K562 (cell line): ENCODE results near the gene TOR1B. TPM values are rescaled to one million over a fixed set of nuclear protein-coding genes. Genes with fewer than 3 reads are reported as not detected.

Experiments
- CEBPB ChIP-seq: fragments of 450-650 bp; IDR thresholded peaks from 2 replicates; pipeline ENCODE4 v1.6.1; 2016; ENCODE audit warnings: missing genetic modification characterization, missing compliant biosample characterization
- EWSR1 ChIP-seq: fragments of 450-650 bp; IDR thresholded peaks from 2 replicates; pipeline ENCODE4 v1.6.1; 2018; ENCODE audit warnings: borderline replicate concordance, mild to moderate bottlenecking, low read depth, moderate library complexity; ENCODE audit not compliant: partially characterized antibody
- PHB ChIP-seq: fragments of 250-450 bp; sonication (Bioruptor Pico); IDR thresholded peaks from 2 replicates; pipeline ENCODE4 v1.5.0; 2021
- RBBP5 ChIP-seq: fragments of 200-600 bp; sonication (generic); IDR thresholded peaks from 2 replicates; pipeline ENCODE4 v1.6.1; 2012; ENCODE audit warnings: borderline replicate concordance, mild to moderate bottlenecking, low read length, control low read depth, inconsistent platforms; ENCODE audit not compliant: insufficient read depth, poor library complexity, severe bottlenecking
- SIX5 ChIP-seq, 2 experiments: IDR thresholded peaks; 2 replicates each; pipeline ENCODE4 v1.6.1; 2011; ENCODE audit warnings: low read length in 2 of 2, borderline replicate concordance in 1 of 2, low read depth in 1 of 2, mild to moderate bottlenecking in 1 of 2, moderate library complexity in 1 of 2; ENCODE audit not compliant: insufficient read depth in 1 of 2
- SUPT5H ChIP-seq: fragments of 450-650 bp; IDR thresholded peaks from 2 replicates; pipeline ENCODE4 v1.6.1; 2016
- TCF3 ChIP-seq: sonication (generic); formaldehyde crosslinking; IDR thresholded peaks from 2 replicates; pipeline ENCODE4 v1.4.0; 2020; ENCODE audit warnings: mild to moderate bottlenecking, missing genetic modification reagents
- ZBTB17 ChIP-seq: fragments of 450-650 bp; formaldehyde crosslinking; IDR thresholded peaks from 2 replicates; pipeline ENCODE4 v1.4.0; 2020; ENCODE audit warnings: mild to moderate bottlenecking
- ZFP36 ChIP-seq: fragments of 150-350 bp; IDR thresholded peaks from 2 replicates; pipeline ENCODE4 v1.6.1; 2018; ENCODE audit warnings: low read length, low read depth; ENCODE audit not compliant: partially characterized antibody
- ZNF133 ChIP-seq: fragments of 250-450 bp; sonication (Bioruptor Pico); IDR thresholded peaks from 2 replicates; pipeline ENCODE4 v1.4.0; 2020; ENCODE audit warnings: mild to moderate bottlenecking
- ZNF197 ChIP-seq: fragments of 200-800 bp; sonication (Bioruptor generic); IDR thresholded peaks from 2 replicates; pipeline ENCODE4 v1.6.1; 2016; ENCODE audit warnings: low read depth, missing genetic modification characterization, missing compliant biosample characterization
- ZNF232 ChIP-seq: sonication (generic); formaldehyde crosslinking; IDR thresholded peaks from 2 replicates; pipeline ENCODE4 v1.8.0; 2022; ENCODE audit warnings: mild to moderate bottlenecking, missing genetic modification reagents
- ZNF436 ChIP-seq: fragments of 250-450, 450-650 bp; sonication (Bioruptor Pico); formaldehyde crosslinking; IDR thresholded peaks from 2 replicates; pipeline ENCODE4 v1.7.0; 2020; ENCODE audit warnings: mild to moderate bottlenecking
- ZNF511 ChIP-seq: sonication (generic); formaldehyde crosslinking; IDR thresholded peaks from 2 replicates; pipeline ENCODE4 v1.8.0; 2022; ENCODE audit warnings: mild to moderate bottlenecking, missing genetic modification reagents
- ZNF830 ChIP-seq: fragments of 250-450 bp; sonication (Bioruptor Pico); IDR thresholded peaks from 2 replicates; pipeline ENCODE4 v1.5.0; 2021; ENCODE audit warnings: mild to moderate bottlenecking
- polyA plus RNA-seq, 8 experiments: library from polyadenylated mRNA; depleted of rRNA in 4 of 8; stranded (reverse) in 5 of 8; unstranded in 3 of 8; fragments of >200 nt; fragmentation: Nextera tagmentation in 2 of 8; fragmentation: Illumina TruSeq in 1 of 8; extraction: Ambion mirVana in 2 of 8; extraction: Trizol in 1 of 8; gene quantifications; 2 replicates each; pipeline versions ENCODE4 v1.2.1 to v1.2.3, GENCODE V29; 2011 to 2014; ENCODE audit warnings: inconsistent platforms in 1 of 8, missing spikeins in 1 of 8
- total RNA-seq, 7 experiments: library from RNA; depleted of rRNA in 6 of 7; stranded (reverse); fragments of >200 nt in 6 of 7; fragmentation: Illumina TruSeq in 2 of 7; extraction: Trizol in 2 of 7; gene quantifications; 2 replicates each; pipeline versions ENCODE4 v1.2.1 to v1.2.3, GENCODE V29; 2011 to 2021; ENCODE audit warnings: low replicate concordance in 1 of 7
- TF ChIP-seq, protein P1 (sequence below), 2 experiments: fragments of 450-650 bp; IDR thresholded peaks; 2 replicates each; pipeline ENCODE4 v1.6.1; 2018; ENCODE audit warnings: mild to moderate bottlenecking in 2 of 2, low read depth in 1 of 2; ENCODE audit not compliant: partially characterized antibody in 2 of 2
- TF ChIP-seq, protein P2 (sequence below): fragments of 450-650 bp; IDR thresholded peaks from 2 replicates; pipeline ENCODE4 v1.6.1; 2018; ENCODE audit not compliant: partially characterized antibody
- TF ChIP-seq, protein P3 (sequence below): IDR thresholded peaks from 2 replicates; pipeline ENCODE4 v1.6.1; 2011; ENCODE audit not compliant: insufficient read length; ENCODE audit errors: extremely low read depth

The TOR1B gene
- total and polyA plus RNA-seq, 9 of the 15 experiments (the other 6 are each of a cell fraction or from before 2014, with no cell fraction given), result 4.2 to 36.5 (median 24.6) TPM

- TF ChIP-seq ZNF830 (peak; percentile 12; the same call in 1 of the 2 replicates), SUPT5H (no peak), RBBP5 (peak; percentile 74), ZNF133 (CRISPR knock-in tag) (no peak), SIX5 (IDR thresholded peaks at IDR 0.05; ENCODE audit: borderline replicate concordance in 1 of 2, insufficient read depth in 1 of 2, low read depth in 1 of 2, low read length in 2 of 2) (no peak), ZFP36 (peak; percentile 59), ZNF232 (CRISPR knock-in tag) (no peak), ZNF436 (no peak), ZNF511 (CRISPR knock-in tag) (no peak), CEBPB (tag) (peak; percentile 85; the same call in 1 of the 2 replicates), ZBTB17 (CRISPR knock-in tag) (no peak; the same call in none of the 2 replicates), PHB (CRISPR knock-in tag) (no peak), TCF3 (CRISPR knock-in tag) (peak; percentile 46; the same call in 1 of the 2 replicates), ZNF197 (CRISPR knock-in tag) (no peak), EWSR1 (no peak)
- TF ChIP-seq, protein P1, sequence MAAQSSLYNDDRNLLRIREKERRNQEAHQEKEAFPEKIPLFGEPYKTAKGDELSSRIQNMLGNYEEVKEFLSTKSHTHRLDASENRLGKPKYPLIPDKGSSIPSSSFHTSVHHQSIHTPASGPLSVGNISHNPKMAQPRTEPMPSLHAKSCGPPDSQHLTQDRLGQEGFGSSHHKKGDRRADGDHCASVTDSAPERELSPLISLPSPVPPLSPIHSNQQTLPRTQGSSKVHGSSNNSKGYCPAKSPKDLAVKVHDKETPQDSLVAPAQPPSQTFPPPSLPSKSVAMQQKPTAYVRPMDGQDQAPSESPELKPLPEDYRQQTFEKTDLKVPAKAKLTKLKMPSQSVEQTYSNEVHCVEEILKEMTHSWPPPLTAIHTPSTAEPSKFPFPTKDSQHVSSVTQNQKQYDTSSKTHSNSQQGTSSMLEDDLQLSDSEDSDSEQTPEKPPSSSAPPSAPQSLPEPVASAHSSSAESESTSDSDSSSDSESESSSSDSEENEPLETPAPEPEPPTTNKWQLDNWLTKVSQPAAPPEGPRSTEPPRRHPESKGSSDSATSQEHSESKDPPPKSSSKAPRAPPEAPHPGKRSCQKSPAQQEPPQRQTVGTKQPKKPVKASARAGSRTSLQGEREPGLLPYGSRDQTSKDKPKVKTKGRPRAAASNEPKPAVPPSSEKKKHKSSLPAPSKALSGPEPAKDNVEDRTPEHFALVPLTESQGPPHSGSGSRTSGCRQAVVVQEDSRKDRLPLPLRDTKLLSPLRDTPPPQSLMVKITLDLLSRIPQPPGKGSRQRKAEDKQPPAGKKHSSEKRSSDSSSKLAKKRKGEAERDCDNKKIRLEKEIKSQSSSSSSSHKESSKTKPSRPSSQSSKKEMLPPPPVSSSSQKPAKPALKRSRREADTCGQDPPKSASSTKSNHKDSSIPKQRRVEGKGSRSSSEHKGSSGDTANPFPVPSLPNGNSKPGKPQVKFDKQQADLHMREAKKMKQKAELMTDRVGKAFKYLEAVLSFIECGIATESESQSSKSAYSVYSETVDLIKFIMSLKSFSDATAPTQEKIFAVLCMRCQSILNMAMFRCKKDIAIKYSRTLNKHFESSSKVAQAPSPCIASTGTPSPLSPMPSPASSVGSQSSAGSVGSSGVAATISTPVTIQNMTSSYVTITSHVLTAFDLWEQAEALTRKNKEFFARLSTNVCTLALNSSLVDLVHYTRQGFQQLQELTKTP (IDR thresholded peaks at IDR 0.05; ENCODE audit: low read depth in 1 of 2, partially characterized antibody in 2 of 2), result no peak
- TF ChIP-seq, protein P2, sequence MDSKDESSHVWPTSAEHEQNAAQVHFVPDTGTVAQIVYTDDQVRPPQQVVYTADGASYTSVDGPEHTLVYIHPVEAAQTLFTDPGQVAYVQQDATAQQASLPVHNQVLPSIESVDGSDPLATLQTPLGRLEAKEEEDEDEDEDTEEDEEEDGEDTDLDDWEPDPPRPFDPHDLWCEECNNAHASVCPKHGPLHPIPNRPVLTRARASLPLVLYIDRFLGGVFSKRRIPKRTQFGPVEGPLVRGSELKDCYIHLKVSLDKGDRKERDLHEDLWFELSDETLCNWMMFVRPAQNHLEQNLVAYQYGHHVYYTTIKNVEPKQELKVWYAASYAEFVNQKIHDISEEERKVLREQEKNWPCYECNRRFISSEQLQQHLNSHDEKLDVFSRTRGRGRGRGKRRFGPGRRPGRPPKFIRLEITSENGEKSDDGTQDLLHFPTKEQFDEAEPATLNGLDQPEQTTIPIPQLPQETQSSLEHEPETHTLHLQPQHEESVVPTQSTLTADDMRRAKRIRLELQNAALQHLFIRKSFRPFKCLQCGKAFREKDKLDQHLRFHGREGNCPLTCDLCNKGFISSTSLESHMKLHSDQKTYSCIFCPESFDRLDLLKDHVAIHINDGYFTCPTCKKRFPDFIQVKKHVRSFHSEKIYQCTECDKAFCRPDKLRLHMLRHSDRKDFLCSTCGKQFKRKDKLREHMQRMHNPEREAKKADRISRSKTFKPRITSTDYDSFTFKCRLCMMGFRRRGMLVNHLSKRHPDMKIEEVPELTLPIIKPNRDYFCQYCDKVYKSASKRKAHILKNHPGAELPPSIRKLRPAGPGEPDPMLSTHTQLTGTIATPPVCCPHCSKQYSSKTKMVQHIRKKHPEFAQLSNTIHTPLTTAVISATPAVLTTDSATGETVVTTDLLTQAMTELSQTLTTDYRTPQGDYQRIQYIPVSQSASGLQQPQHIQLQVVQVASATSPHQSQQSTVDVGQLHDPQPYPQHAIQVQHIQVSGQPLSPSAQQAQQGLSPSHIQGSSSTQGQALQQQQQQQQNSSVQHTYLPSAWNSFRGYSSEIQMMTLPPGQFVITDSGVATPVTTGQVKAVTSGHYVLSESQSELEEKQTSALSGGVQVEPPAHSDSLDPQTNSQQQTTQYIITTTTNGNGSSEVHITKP, result no peak
- TF ChIP-seq, protein P3, sequence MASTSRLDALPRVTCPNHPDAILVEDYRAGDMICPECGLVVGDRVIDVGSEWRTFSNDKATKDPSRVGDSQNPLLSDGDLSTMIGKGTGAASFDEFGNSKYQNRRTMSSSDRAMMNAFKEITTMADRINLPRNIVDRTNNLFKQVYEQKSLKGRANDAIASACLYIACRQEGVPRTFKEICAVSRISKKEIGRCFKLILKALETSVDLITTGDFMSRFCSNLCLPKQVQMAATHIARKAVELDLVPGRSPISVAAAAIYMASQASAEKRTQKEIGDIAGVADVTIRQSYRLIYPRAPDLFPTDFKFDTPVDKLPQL, result no peak
Observed at GRCh38 chr9:129776938-129777768, 25.8 kb upstream of the TOR1B start (continued).
